A673 (cell line): ENCODE data around the gene SUPT3H. TPM values are rescaled to one million over a fixed set of nuclear protein-coding genes. Genes with fewer than 3 reads are reported as not detected.
"Not testable (repeated sequence)": the region's sequence is repeated elsewhere in the genome, so short reads cannot be mapped to it uniquely, and the experiment has no call there.

Experiments
- BruUV-seq: library from RNA; stranded (reverse); fragments of 400-500 nt; replicated peaks from 2 replicates; lab custom pipeline; 2021; lab: Mats Ljungman, UMichigan
- CTCF ChIA-PET: fragments of 300-600 bp; sonication (Branson Sonifier 250); formaldehyde crosslinking; loops from one replicate; lab custom pipeline; 2022; ENCODE audit warnings: antibody characterized with exemption; lab: Charles Lee
- POLR2A ChIA-PET: fragments of 300-600 bp; sonication (Branson Sonifier 250); formaldehyde crosslinking; loops from one replicate; lab custom pipeline; 2022; ENCODE audit warnings: antibody characterized with exemption; ENCODE audit not compliant: low non-redundant PET; lab: Charles Lee
- DNase-seq: peaks from one replicate; pipeline ENCODE4 v3.0.0-alpha.2; 2015; ENCODE audit warnings: low spot score
- H3K27ac ChIP-seq: fragments of 200-600 bp; sonication (generic); 2 replicates; pipeline ENCODE4 v1.5.1; 2016; ENCODE audit warnings: mixed run types, low read depth, mild to moderate bottlenecking, mixed read lengths, antibody characterized with exemption, low read length; ENCODE audit not compliant: poor library complexity, severe bottlenecking
- H3K27me3 ChIP-seq: fragments of 200-600 bp; sonication (generic); replicated peaks from 2 replicates; pipeline ENCODE4 v1.6.1; 2017; ENCODE audit warnings: mixed run types, low read depth, mild to moderate bottlenecking, mixed read lengths, antibody characterized with exemption, low read length; ENCODE audit not compliant: insufficient read depth, poor library complexity
- H3K36me3 ChIP-seq: fragments of 200-600 bp; sonication (generic); 2 replicates; pipeline ENCODE4 v1.6.1; 2016; ENCODE audit warnings: mixed run types, mild to moderate bottlenecking, mixed read lengths, antibody characterized with exemption, low read length; ENCODE audit not compliant: insufficient read depth, poor library complexity, severe bottlenecking
- H3K4me1 ChIP-seq: fragments of 200-600 bp; sonication (generic); 2 replicates; pipeline ENCODE4 v1.6.1; 2017; ENCODE audit warnings: mixed run types, mild to moderate bottlenecking, mixed read lengths, antibody characterized with exemption, low read length; ENCODE audit not compliant: insufficient read depth, poor library complexity, severe bottlenecking
- H3K4me3 ChIP-seq: fragments of 200-600 bp; sonication (generic); 2 replicates; pipeline ENCODE4 v1.5.1; 2016; ENCODE audit warnings: low read depth, mixed run types, mild to moderate bottlenecking, mixed read lengths, low read length; ENCODE audit not compliant: poor library complexity, severe bottlenecking
- H3K9me3 ChIP-seq: fragments of 200-600 bp; sonication (generic); 2 replicates; pipeline ENCODE4 v1.6.1; 2016; ENCODE audit warnings: mixed run types, low read depth, mild to moderate bottlenecking, mixed read lengths, antibody characterized with exemption, low read length; ENCODE audit not compliant: poor library complexity, severe bottlenecking
- EZH2 ChIP-seq: fragments of 200-600 bp; sonication (generic); IDR thresholded peaks from 2 replicates; pipeline ENCODE4 v1.6.1; 2017; ENCODE audit warnings: borderline replicate concordance, low read depth, mild to moderate bottlenecking, mixed read lengths, antibody characterized with exemption, low read length; ENCODE audit not compliant: poor library complexity, severe bottlenecking
- intact Hi-C: fragments of 100-400 bp; cut with micrococcal nuclease; formaldehyde crosslinking; loops from one replicate; pipeline ENCODE4 v1.10.0; 2022; ENCODE audit not compliant: unreplicated experiment
- total RNA-seq: library from RNA; stranded (reverse); gene quantifications from 2 replicates; pipeline ENCODE4 v1.2.3, GENCODE V29; 2021
- TF ChIP-seq, protein P1 (sequence below): fragments of 300-800, 200-600 bp; sonication (generic); conservative IDR thresholded peaks from 2 replicates; pipeline ENCODE4 v1.5.1; 2017; ENCODE audit warnings: low read depth, mild to moderate bottlenecking, antibody characterized with exemption, low read length, moderate library complexity, mixed read lengths

SUPT3H gene
- total RNA-seq, 1 experiment from 2014 or later, result 10.8 TPM

DNA sequence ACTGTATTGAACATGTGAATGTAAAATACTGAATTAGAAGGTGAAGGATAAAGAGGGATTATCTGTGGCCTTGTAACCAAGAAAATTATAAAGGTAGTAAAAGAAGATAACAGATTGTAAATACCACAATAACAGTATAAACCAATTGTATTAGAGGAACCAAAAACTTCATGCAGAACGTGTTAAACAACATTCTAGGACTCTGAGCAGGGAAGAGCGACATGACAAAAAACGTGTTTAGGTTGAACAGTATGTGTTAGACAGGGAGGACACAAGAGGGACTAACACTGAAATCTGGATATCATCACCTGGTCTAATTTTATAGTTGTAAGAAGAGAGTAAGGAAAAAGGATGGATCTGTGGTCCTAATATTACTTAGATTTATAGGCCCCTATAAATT lies 308.6 kb downstream of the SUPT3H start:
- no peaks in the 10 kb centered on the region for H3K27me3 ChIP-seq
- POLR2A ChIA-PET, result no interaction called here
- intact Hi-C loops, result no loop called here
- no peak overlapping the region for H3K27ac ChIP-seq
- no peak for TF ChIP-seq EZH2
- TF ChIP-seq, protein P1, sequence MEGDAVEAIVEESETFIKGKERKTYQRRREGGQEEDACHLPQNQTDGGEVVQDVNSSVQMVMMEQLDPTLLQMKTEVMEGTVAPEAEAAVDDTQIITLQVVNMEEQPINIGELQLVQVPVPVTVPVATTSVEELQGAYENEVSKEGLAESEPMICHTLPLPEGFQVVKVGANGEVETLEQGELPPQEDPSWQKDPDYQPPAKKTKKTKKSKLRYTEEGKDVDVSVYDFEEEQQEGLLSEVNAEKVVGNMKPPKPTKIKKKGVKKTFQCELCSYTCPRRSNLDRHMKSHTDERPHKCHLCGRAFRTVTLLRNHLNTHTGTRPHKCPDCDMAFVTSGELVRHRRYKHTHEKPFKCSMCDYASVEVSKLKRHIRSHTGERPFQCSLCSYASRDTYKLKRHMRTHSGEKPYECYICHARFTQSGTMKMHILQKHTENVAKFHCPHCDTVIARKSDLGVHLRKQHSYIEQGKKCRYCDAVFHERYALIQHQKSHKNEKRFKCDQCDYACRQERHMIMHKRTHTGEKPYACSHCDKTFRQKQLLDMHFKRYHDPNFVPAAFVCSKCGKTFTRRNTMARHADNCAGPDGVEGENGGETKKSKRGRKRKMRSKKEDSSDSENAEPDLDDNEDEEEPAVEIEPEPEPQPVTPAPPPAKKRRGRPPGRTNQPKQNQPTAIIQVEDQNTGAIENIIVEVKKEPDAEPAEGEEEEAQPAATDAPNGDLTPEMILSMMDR, result no peak
- CTCF ChIA-PET, result no interaction called here
- BruUV-seq, result no TSS peak
- no peaks in the 10 kb centered on the region for H3K9me3 ChIP-seq
- H3K4me3 ChIP-seq, result no peak overlapping the region
- DNase-seq, result no peak
- H3K36me3 ChIP-seq, result no peaks in the 10 kb centered on the region
- no peaks in the 10 kb centered on the region for H3K4me1 ChIP-seq

GRCh38 chr6:45067446-45067845 lies 310.3 kb downstream of the SUPT3H start:
- H3K27me3 ChIP-seq, H3K9me3 ChIP-seq, H3K36me3 ChIP-seq, BruUV-seq, H3K4me1 ChIP-seq, intact Hi-C loops, H3K27ac ChIP-seq, CTCF ChIA-PET, DNase-seq, H3K4me3 ChIP-seq, POLR2A ChIA-PET: not testable (repeated sequence)

DNA sequence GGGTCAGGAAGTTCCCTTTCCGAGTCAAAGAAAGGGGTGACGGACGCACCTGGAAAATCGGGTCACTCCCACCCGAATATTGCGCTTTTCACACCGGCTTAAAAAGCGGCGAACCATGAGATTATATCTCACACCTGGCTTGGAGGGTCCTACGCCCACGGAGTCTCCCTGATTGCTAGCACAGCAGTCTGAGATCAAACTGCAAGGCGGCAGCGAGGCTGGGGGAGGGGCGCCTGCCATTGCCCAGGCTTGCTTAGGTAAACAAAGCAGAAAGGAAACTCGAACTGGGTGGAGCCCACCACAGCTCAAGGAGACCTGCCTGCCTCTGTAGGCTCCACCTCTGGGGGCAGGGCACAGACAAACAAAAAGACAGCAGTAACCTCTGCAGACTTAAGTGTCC lies 315.1 kb downstream of the SUPT3H start:
- DNase-seq, intact Hi-C loops, H3K27ac ChIP-seq, H3K27me3 ChIP-seq, BruUV-seq, CTCF ChIA-PET, H3K4me1 ChIP-seq, POLR2A ChIA-PET, H3K4me3 ChIP-seq, H3K9me3 ChIP-seq, H3K36me3 ChIP-seq: not testable (repeated sequence)

DNA sequence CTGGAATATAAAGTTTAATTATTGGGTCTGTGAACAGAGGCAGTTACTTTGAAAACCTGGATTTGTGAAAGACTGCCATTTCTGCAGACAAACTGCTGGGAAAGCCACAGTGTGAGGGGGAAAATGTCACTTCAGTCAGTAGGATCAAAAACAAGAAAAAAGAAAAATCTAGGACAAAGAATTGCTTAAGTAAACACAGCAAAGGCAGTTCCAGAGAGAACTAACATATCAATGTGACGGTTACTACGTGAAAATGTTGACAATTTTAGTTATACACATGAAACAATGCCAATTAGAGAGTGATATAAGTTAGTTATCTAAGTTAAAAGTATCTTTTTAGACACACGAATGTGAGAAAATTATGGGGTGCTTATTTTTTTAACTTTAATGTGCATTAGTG lies 320.0 kb downstream of the SUPT3H start:
- TF ChIP-seq, protein P1, result no peak
- no peak for TF ChIP-seq EZH2
- H3K4me3 ChIP-seq, result no peak overlapping the region
- no peak overlapping the region for H3K27ac ChIP-seq
- ChIA-PET POLR2A (no interaction called here), CTCF (no interaction called here)
- H3K27me3 ChIP-seq, result no peaks in the 10 kb centered on the region
- no peaks in the 10 kb centered on the region for H3K36me3 ChIP-seq
- intact Hi-C loops, result no loop called here
- BruUV-seq, result no TSS peak
- no peaks in the 10 kb centered on the region for H3K4me1 ChIP-seq
- no peak for DNase-seq
- H3K9me3 ChIP-seq, result no peaks in the 10 kb centered on the region
